Lower leg skin (tissue), 4 donors: ENCODE measurements around the gene TAF6L. TPM values are rescaled to one million over a fixed set of nuclear protein-coding genes. Genes with fewer than 3 reads are reported as not detected.
"Not testable (repeated sequence)": the region's sequence is repeated elsewhere in the genome, so short reads cannot be mapped to it uniquely, and the experiment has no call there.

ENCODE experiments used
- DNase-seq, 2 donors: peaks; one replicate each; pipeline ENCODE4 v3.0.0-alpha.2; 2019; ENCODE audit warnings: low spot score in 2 of 2
- H3K4me3 ChIP-seq: fragments of 200-600 bp; sonication (generic); 2 replicates; pipeline ENCODE4 v1.5.1; 2017; ENCODE audit warnings: mild to moderate bottlenecking, low read depth; ENCODE audit not compliant: poor library complexity, severe bottlenecking
- CTCF ChIP-seq, 3 donors: fragments of 450-650 bp; IDR thresholded peaks; one replicate each; pipeline ENCODE4 v1.5.1; 2016; ENCODE audit warnings: antibody characterized with exemption in 3 of 3, mild to moderate bottlenecking in 3 of 3, moderate library complexity in 2 of 3
- POLR2A ChIP-seq, 2 donors: fragments of 450-650 bp; IDR thresholded peaks; one replicate each; pipeline ENCODE4 v1.6.1; 2016 to 2017; ENCODE audit warnings: antibody characterized with exemption in 2 of 2, mild to moderate bottlenecking in 1 of 2, moderate library complexity in 1 of 2
- WGBS, 2 donors: methylation state at CpG; one replicate each; pipeline ENCODE4 v1.1.5; 2018; 5-methylcytosine and 5-hydroxymethylcytosine counted together
- intact Hi-C: fragments of 100-400 bp; cut with DNase I; formaldehyde crosslinking; loops from one replicate; pipeline ENCODE4 v1.15.0; 2023; ENCODE audit warnings: low total_unique reads
- total RNA-seq, 4 donors: library from RNA; depleted of rRNA; stranded (reverse); fragments of >200 nt; gene quantifications; one replicate each; pipeline ENCODE4 v1.1.0, GENCODE V29; 2016

TAF6L gene
- total RNA-seq, 4 donors from 2014 or later = 21.0 to 79.2 (median 38.2) TPM

GRCh38 chr11:62726915-62727164, 44.4 kb upstream of the TAF6L start:
- TF ChIP-seq CTCF (IDR thresholded peaks at IDR 0.05) = no peak
- TF ChIP-seq POLR2A (IDR thresholded peaks at IDR 0.05) = no peak
- intact Hi-C loops = no loop called here
- 0 to 2% methylated on average over 32 to 37 of the region's 37 CpGs for WGBS, 2 donors

GRCh38 chr11:62727165-62727871, 43.9 kb upstream of the TAF6L start, which contains the start of gene HNRNPUL2:
Gene HNRNPUL2, minus strand, starts transcription at chr11:62727457. Its CDS starts 301 bp downstream, at chr11:62727156.
- intact Hi-C loops = no loop called here
- WGBS, 2 donors = 0 to 1% methylated on average over 46 to 47 of the region's 72 CpGs
- TF ChIP-seq CTCF (IDR thresholded peaks at IDR 0.05) (no peak), POLR2A (IDR thresholded peaks at IDR 0.05) (peak in 1 of 2 donors; percentile 89)
- H3K4me3 ChIP-seq = peak within 1 kb of the TSS; percentile 88
- peak; percentile 97 to 100 for DNase-seq

More at GRCh38 chr11:62726915-62727164, 44.4 kb upstream of the TAF6L start:
- peak overlapping the region; percentile 88 for H3K4me3 ChIP-seq
- no peak for DNase-seq

GRCh38 chr11:62727872-62728170, 43.4 kb upstream of the TAF6L start:
- peak overlapping the region; percentile 76 for H3K4me3 ChIP-seq
- no peak for TF ChIP-seq POLR2A (IDR thresholded peaks at IDR 0.05)
- TF ChIP-seq CTCF (IDR thresholded peaks at IDR 0.05) = no peak
- DNase-seq = peak; percentile 93 to 95
- intact Hi-C loops = no loop called here
- WGBS, 2 donors = 0% methylated on average over 20 of the region's 20 CpGs

- peak; percentile 92 to 97 for DNase-seq
- intact Hi-C loops = no loop called here
- 0% methylated on average over 29 of the region's 29 CpGs for WGBS, 2 donors
- peak within 1 kb of the TSS; percentile 88 for H3K4me3 ChIP-seq
- peak in 1 of 2 donors; percentile 68 for TF ChIP-seq POLR2A (IDR thresholded peaks at IDR 0.05)
- no peak for TF ChIP-seq CTCF (IDR thresholded peaks at IDR 0.05)
These were observed 42.8 kb upstream of the TAF6L start, which contains the start of gene TTC9C for GRCh38 chr11:62728171-62728988. Gene TTC9C, plus strand, starts transcription at chr11:62728486. Its CDS starts 363 bp downstream, at chr11:62728849.

- peak in 1 of 2 donors; percentile 77 for DNase-seq
- H3K4me3 ChIP-seq, intact Hi-C loops: not testable (repeated sequence)
- 50 to 62% methylated on average over 14 of the region's 14 CpGs for whole genome bisulfite sequencing, 2 donors
These were observed 41.1 kb upstream of the TAF6L start for GRCh38 chr11:62730076-62730475.

GRCh38 chr11:62732830-62733229, 38.4 kb upstream of the TAF6L start:
- WGBS, 2 donors = 59 to 62% methylated on average over 2 of the region's 2 CpGs
- intact Hi-C loops = no loop called here
- no peak overlapping the region for H3K4me3 ChIP-seq
- TF ChIP-seq POLR2A (IDR thresholded peaks at IDR 0.05) (no peak), CTCF (IDR thresholded peaks at IDR 0.05) (no peak)
- DNase-seq = no peak
